NK-92 (cell line): Measurements from ENCODE around the gene UGT1A7.

Experiments used
- DNase-seq: peaks from one replicate; lab custom pipeline; 2025; ENCODE audit not compliant: unreplicated experiment; lab: John Stamatoyannopoulos, UW

UGT1A7 gene

DNA sequence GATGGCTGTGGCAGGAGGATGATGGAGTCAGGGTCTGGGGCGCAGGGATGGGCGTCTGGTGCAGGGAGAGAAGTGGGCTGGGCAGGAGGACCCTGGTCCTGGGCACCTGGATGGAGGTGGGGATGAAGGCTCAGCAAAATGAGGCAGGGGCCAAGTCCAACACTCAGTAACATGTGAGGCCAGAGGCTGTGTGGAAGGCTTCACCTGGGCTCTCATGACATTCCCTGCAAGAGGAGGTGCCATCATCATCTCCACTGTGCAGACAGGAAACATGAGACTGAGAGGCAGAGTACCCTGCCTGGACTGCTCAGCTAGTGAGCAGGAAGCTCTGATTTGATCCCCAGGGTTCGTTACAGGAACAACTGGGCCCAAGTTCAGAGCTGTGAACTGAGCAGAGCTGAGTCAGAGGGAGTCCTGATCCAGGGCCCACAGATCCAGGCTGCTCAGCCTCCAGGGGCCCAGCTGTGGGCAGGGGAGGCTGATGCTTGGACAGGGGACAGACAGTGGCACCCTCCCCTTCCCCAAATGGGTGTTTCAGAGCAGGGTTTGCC, 135.7 kb downstream of the UGT1A7 start:
- DNase-seq = no peak

DNA sequence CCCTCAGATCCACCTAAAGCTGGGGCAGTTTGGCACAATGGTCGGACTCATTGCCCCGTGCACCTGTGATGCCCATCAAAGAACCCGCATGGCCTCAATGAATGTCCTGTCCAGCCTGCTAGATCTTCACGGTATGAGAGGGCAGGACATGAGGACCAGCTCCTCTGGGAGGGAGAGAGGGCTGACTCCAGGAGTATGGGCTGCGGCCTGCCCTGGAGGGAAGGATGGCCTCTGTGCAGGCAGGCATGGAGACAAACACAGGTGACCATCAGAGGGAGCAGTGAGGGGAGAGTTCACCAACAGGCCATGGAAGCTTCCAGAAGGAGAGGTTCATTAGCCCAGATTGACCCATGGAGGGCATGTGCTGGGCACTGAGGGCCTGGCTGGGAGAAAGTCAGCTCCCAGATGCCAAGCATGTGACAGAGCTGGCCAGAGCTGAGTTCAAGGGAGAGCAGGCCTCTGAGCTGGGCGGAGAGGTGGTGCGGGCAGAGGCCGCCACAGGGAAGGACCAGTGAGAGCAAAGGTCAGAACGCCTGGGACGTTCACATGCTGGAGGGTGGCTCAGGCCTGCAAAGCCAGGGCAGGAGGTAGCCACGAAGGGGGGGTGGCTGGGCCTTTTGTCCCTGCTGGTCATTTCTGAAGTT, 136.4 kb downstream of the UGT1A7 start:
- DNase-seq = no peak

DNA sequence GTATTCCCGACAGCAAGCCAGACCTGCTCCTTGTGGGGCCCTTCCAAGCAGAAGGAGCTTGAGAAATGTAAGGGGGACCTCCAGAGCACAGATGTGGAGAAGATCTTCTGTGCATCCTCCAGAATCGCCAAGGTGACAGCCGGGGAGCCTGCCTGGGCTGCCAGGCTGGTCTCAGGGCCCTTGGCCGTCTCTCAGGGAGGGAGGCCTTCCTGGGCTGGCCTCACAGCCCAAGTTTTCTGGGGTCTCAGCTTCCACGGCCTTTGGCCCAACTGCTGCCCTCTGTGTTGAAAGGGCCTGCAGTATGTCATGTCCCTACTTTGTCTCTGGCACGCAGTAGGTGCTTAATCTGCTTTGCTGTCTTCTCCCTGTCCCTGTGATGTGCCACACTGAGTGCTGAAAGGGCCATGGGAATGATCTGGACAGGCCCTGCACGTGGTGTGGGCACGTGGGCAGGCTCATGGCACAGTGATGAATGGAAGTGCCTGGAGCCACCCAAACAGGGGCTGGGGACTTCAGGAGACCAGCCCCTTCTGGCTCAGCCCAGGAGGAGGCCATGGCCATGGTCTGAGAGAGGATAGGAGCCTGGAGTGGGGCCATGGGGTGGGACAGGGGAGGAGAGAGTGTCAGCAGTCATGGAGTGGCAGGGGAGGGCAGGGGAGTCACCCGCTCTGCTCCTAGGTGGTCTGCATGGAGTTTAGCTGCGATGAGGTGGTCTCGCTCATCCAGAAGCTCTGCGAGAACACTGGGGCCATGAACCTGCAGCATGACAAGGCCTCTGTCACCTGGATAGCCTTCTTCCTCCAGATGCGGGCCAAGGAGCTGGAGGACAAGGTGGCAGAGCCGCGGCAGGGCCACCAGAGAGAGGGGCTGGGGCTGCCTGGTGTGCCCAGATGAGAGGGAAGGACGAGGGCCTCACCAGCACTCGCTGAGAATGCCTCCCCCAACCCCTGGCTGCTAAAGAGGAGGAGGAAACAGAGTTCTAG, 137.2 kb downstream of the UGT1A7 start:
- no peak for DNase-seq

DNA sequence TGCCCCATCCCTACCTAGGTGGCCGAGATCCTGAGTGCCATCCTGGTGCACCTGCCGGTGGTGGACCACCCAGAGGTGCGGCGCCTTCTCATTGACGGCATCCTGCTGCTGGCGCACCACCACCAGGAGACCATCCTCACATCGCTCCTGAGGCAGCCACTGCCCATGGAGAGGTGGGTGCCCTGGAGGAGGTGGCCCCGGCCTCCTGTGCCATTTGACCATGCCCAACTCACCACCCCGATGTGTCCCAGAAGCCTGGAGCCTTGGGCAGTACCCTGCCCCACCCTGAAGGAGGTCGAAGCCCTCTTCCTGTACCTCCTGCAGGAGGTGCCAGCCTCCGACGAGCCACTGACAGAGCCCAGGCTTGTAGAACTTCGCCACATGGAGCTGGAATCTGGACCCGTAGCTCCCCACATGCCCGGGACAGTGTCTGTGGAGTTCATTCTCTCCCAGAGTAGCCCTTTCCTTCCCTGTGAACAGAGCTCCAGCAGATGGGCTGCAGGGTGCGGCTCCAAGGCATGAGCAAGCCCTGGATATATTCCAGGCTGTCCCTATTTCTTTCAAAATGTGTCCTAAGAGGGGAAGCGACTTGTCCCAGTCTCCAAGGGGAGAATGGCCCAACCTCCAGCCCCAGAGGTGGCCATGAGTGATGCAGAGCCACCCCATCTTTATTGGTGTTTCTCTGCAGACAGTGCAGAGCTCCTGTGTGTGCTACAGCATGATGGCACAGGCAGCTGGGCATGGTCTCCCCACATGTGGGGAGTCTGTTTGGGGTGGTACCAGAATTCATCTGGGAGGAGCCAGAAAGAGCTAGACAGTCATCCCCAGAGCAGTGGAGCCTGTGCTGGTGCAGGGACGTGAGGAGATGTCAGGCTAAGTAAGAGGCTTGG, 138.4 kb downstream of the UGT1A7 start:
- DNase-seq = no peak

DNA sequence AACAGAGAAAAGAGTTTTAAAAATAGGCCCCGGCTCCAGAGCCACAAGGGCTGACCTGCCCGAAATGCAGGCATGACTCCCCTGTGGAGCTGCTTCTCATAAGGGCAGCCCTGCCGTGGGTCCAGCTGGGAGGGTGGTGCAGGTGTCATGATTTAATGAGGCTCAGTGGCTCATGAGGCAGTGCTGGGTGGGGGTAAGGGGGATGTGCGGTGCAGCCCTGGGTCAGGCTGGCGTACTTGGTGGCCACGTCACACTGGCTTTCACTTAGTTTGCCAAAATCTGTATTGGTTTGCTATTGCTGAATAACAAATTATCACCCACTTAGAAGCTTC, 139.0 kb downstream of the UGT1A7 start:
- DNase-seq = no peak

DNA sequence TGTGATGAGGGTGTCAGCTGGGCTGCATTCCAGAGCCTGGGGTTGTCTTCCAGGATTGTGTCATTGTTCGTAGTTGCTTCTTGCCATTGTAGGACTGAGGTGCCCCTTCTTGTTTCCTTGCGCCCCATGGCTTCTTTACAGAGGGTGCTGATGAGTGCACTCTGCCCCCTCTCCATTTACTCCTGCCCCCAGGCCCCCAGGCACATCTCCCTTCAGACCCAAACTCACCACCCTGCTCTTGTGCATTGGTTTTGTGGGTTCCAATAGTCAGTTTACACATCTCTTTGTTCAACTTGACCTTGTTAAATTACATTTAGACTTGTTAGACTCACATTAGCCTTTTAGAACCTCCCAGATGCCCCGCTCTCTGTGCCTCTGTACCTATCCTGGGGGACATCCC, 139.5 kb downstream of the UGT1A7 start:
- no peak for DNase-seq

DNA sequence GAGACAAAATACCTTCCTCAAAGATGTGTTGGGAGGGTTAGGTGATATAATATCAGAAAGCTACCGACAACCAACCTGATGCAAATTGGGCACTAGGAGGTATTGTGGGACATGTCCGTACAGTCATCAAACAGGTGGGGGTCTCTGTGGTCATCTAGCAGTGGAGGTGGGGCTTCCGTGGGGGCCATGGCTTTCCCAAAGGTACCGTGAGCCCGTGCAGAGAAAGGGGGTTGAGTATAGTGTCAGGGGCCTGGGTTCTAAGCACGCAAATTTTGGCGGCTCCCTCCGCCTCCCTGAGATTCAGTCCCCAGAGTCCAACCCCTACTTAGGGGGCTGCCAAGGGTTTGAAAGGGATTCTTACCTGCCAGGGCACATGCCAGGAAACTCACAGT, 140.0 kb downstream of the UGT1A7 start:
- no peak for DNase-seq

DNA sequence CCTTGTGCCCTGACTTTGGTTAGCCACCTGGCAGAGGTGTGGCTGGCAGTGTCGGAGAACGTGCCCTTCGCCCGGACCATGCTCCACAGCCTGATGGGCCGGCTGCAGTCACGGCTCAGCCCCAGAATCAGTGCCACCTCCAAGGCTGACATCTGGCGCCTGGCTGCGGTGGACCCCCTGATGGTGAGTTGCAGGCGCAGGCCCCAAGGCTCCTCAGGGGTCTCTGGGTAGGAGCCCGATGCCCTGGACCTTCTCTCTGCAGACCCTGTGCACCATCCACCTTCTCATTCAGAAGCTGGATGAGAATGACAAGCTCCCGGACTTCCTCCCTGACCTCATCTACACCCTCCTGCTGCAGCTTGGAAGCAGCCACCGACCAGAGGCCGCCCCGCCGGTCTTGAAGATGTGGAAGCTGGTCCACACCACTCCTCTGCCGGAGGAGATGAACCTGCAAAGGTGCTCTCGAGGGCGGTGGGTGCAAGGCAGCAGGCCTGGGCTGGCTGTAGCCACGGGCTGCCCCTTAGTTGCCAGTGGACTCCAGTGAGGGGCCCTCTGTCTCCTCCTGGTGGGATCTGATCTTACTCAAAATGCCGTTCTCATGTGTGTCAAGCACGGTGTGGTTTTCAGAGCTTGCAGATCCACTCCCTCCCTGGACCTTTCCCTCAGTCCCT, 140.5 kb downstream of the UGT1A7 start:
- DNase-seq = no peak
